Hepatocyte (in vitro differentiated cells): ENCODE measurements around the gene KCNA10. TPM values are rescaled to one million over a fixed set of nuclear protein-coding genes. Genes with fewer than 3 reads are reported as not detected.
A peak's percentile ranks its signal among the peaks of the same experiment; 100 is the strongest.

Experiments
- DNase-seq: peaks from one replicate; pipeline ENCODE4 v3.0.0-alpha.2; 2016; ENCODE audit warnings: low spot score
- H2AFZ ChIP-seq: fragments of 200-600 bp; sonication (generic); 2 replicates; pipeline ENCODE4 v1.6.0; 2016; ENCODE audit warnings: antibody characterized with exemption, mild to moderate bottlenecking
- H3K27ac ChIP-seq: fragments of 200-600 bp; sonication (generic); 2 replicates; pipeline ENCODE4 v1.5.1; 2016; ENCODE audit warnings: mild to moderate bottlenecking
- H3K27me3 ChIP-seq: fragments of 200-600 bp; sonication (generic); 2 replicates; pipeline ENCODE4 v1.6.1; 2016
- H3K36me3 ChIP-seq: fragments of 200-600 bp; sonication (generic); replicated peaks from 2 replicates; pipeline ENCODE4 v1.5.1; 2016; ENCODE audit warnings: low read depth; ENCODE audit not compliant: insufficient read depth
- H3K4me1 ChIP-seq: fragments of 200-600 bp; sonication (generic); 2 replicates; pipeline ENCODE4 v1.5.1; 2016; ENCODE audit warnings: mild to moderate bottlenecking, moderate library complexity; ENCODE audit not compliant: insufficient read depth
- H3K4me2 ChIP-seq: fragments of 200-600 bp; sonication (generic); 2 replicates; pipeline ENCODE4 v1.6.0; 2016
- H3K4me3 ChIP-seq: fragments of 200-600 bp; sonication (generic); 2 replicates; pipeline ENCODE4 v1.5.1; 2016; ENCODE audit warnings: mild to moderate bottlenecking
- H3K79me2 ChIP-seq: fragments of 200-600 bp; sonication (generic); 2 replicates; pipeline ENCODE4 v1.6.0; 2017; ENCODE audit warnings: mild to moderate bottlenecking
- H3K9me2 ChIP-seq: fragments of 200-600 bp; sonication (generic); replicated peaks from 2 replicates; pipeline ENCODE4 v1.6.0; 2017; ENCODE audit warnings: mild to moderate bottlenecking; ENCODE audit not compliant: insufficient read depth
- H3K9me3 ChIP-seq: fragments of 200-600 bp; sonication (generic); 2 replicates; pipeline ENCODE4 v1.5.1; 2016; ENCODE audit warnings: low read depth, mild to moderate bottlenecking
- H4K20me1 ChIP-seq: fragments of 200-600 bp; sonication (generic); 2 replicates; pipeline ENCODE4 v1.6.0; 2016; ENCODE audit warnings: mild to moderate bottlenecking; ENCODE audit not compliant: insufficient read depth, poor library complexity, severe bottlenecking
- CTCF ChIP-seq: fragments of 200-600 bp; sonication (generic); IDR thresholded peaks from 2 replicates; pipeline ENCODE4 v1.5.1; 2016; ENCODE audit warnings: antibody characterized with exemption, mild to moderate bottlenecking; ENCODE audit not compliant: poor library complexity
- EZH2 ChIP-seq: fragments of 200-600 bp; sonication (generic); IDR thresholded peaks from 2 replicates; pipeline ENCODE4 v1.6.1; 2016; ENCODE audit warnings: antibody characterized with exemption, mild to moderate bottlenecking, borderline replicate concordance
- EZH2phosphoT487 ChIP-seq: fragments of 200-600 bp; sonication (generic); IDR thresholded peaks from one replicate; pipeline ENCODE4 v1.6.1; 2018; ENCODE audit warnings: antibody characterized with exemption, mild to moderate bottlenecking, low read depth, moderate library complexity; ENCODE audit not compliant: unreplicated experiment, severe bottlenecking
- WGBS: methylation state at CpG from one replicate; pipeline ENCODE4 v1.1.6; 2016; ENCODE audit warnings: low lambda C conversion rate; ENCODE audit errors: missing lambda C conversion rate; 5-methylcytosine and 5-hydroxymethylcytosine counted together
- polyA plus RNA-seq: library from polyadenylated mRNA; unstranded; fragments of >200 nt; fragmentation: Nextera tagmentation; extraction: Ambion mirVana; gene quantifications from 2 replicates; pipeline ENCODE4 v1.2.1, GENCODE V29; 2016
- total RNA-seq: library from RNA; depleted of rRNA; stranded (reverse); fragments of >200 nt; gene quantifications from 2 replicates; pipeline ENCODE4 v1.2.3, GENCODE V29; 2014

KCNA10 gene
- total and polyA plus RNA-seq, 2 experiments from 2014 or later = not detected

GRCh38 chr1:110480356-110481096 is 38.4 kb downstream of the KCNA10 start:
- H4K20me1 ChIP-seq = no peaks in the 10 kb centered on the region
- H3K4me1 ChIP-seq = peaks cover 60% of the 10 kb centered on the region
- no peaks in the 10 kb centered on the region for H3K36me3 ChIP-seq
- H3K4me3 ChIP-seq = no peak overlapping the region
- no peaks in the 10 kb centered on the region for H3K27me3 ChIP-seq
- no peaks in the 10 kb centered on the region for H3K79me2 ChIP-seq
- H2AFZ ChIP-seq = no peak overlapping the region
- peak overlapping the region; percentile 81 for H3K27ac ChIP-seq
- H3K9me2 ChIP-seq = no peaks in the 10 kb centered on the region
- TF ChIP-seq EZH2phosphoT487 = no peak
- no peak for TF ChIP-seq EZH2
- no peak for DNase-seq
- H3K9me3 ChIP-seq = no peaks in the 10 kb centered on the region
- peak overlapping the region; percentile 61 for H3K4me2 ChIP-seq
- 26% methylated on average over 4 of the region's 4 CpGs for WGBS

GRCh38 chr1:110478886-110479285 is 40.1 kb downstream of the KCNA10 start:
- no peaks in the 10 kb centered on the region for H3K79me2 ChIP-seq
- peaks cover 62% of the 10 kb centered on the region for H3K4me1 ChIP-seq
- no peaks in the 10 kb centered on the region for H3K36me3 ChIP-seq
- H3K9me2 ChIP-seq = no peaks in the 10 kb centered on the region
- H2AFZ ChIP-seq = no peak overlapping the region
- H3K27ac ChIP-seq = peak overlapping the region; percentile 81
- TF ChIP-seq CTCF (no peak), EZH2 (no peak), EZH2phosphoT487 (no peak)
- H3K27me3 ChIP-seq = no peaks in the 10 kb centered on the region
- no peak overlapping the region for H3K4me3 ChIP-seq
- 93% methylated on average over 8 of the region's 8 CpGs for WGBS
- H3K4me2 ChIP-seq = no peak overlapping the region
- H3K9me3 ChIP-seq = no peaks in the 10 kb centered on the region
- H4K20me1 ChIP-seq = no peaks in the 10 kb centered on the region
- DNase-seq = no peak

GRCh38 chr1:110477967-110478640 is 40.9 kb downstream of the KCNA10 start:
- no peaks in the 10 kb centered on the region for H3K27me3 ChIP-seq
- H3K9me3 ChIP-seq = no peaks in the 10 kb centered on the region
- H3K4me1 ChIP-seq = peaks cover 62% of the 10 kb centered on the region
- H4K20me1 ChIP-seq = no peaks in the 10 kb centered on the region
- TF ChIP-seq EZH2phosphoT487 (no peak), EZH2 (no peak), CTCF (no peak)
- peak overlapping the region; percentile 2 for H3K4me2 ChIP-seq
- no peak overlapping the region for H3K4me3 ChIP-seq
- no peaks in the 10 kb centered on the region for H3K36me3 ChIP-seq
- H2AFZ ChIP-seq = no peak overlapping the region
- H3K79me2 ChIP-seq = no peaks in the 10 kb centered on the region
- peak overlapping the region; percentile 81 for H3K27ac ChIP-seq
- no peak for DNase-seq
- 35% methylated on average over 3 of the region's 3 CpGs for WGBS
- no peaks in the 10 kb centered on the region for H3K9me2 ChIP-seq

- no peak overlapping the region for H3K4me3 ChIP-seq
- H4K20me1 ChIP-seq = no peaks in the 10 kb centered on the region
- peak overlapping the region; percentile 81 for H3K27ac ChIP-seq
- 52% methylated on average over 3 of the region's 3 CpGs for WGBS
- TF ChIP-seq EZH2 (no peak), EZH2phosphoT487 (no peak), CTCF (peak; percentile 25)
- peak overlapping the region; percentile 2 for H3K4me2 ChIP-seq
- no peaks in the 10 kb centered on the region for H3K79me2 ChIP-seq
- peaks cover 62% of the 10 kb centered on the region for H3K4me1 ChIP-seq
- H3K9me3 ChIP-seq = no peaks in the 10 kb centered on the region
- no peaks in the 10 kb centered on the region for H3K36me3 ChIP-seq
- no peak overlapping the region for H2AFZ ChIP-seq
- DNase-seq = no peak
- no peaks in the 10 kb centered on the region for H3K9me2 ChIP-seq
- H3K27me3 ChIP-seq = no peaks in the 10 kb centered on the region
Measured at GRCh38 chr1:110477445-110477957, 41.5 kb downstream of the KCNA10 start.
